Mammary epithelial cell (primary cell): ENCODE data around the gene CAGE1.

Source experiments
- EZH2 ChIP-seq: IDR thresholded peaks from 2 replicates; pipeline ENCODE4 v1.6.1; 2012; ENCODE audit warnings: low read length, inconsistent platforms, borderline replicate concordance
- TF ChIP-seq, protein P1 (sequence below), 2 donors: IDR thresholded peaks in 1 of 2; conservative IDR thresholded peaks in 1 of 2; 2 replicates each; pipeline ENCODE4 v1.5.1; 2011 to 2012; ENCODE audit warnings: inconsistent platforms in 2 of 2, low read length in 2 of 2, mild to moderate bottlenecking in 2 of 2, control low read depth in 1 of 2, low read depth in 1 of 2; ENCODE audit not compliant: insufficient read depth in 1 of 2; ENCODE audit errors: extremely low read depth in 1 of 2

GRCh38 chr6:7421066-7421465 lies 31.5 kb upstream of the CAGE1 start:
- TF ChIP-seq, protein P1, sequence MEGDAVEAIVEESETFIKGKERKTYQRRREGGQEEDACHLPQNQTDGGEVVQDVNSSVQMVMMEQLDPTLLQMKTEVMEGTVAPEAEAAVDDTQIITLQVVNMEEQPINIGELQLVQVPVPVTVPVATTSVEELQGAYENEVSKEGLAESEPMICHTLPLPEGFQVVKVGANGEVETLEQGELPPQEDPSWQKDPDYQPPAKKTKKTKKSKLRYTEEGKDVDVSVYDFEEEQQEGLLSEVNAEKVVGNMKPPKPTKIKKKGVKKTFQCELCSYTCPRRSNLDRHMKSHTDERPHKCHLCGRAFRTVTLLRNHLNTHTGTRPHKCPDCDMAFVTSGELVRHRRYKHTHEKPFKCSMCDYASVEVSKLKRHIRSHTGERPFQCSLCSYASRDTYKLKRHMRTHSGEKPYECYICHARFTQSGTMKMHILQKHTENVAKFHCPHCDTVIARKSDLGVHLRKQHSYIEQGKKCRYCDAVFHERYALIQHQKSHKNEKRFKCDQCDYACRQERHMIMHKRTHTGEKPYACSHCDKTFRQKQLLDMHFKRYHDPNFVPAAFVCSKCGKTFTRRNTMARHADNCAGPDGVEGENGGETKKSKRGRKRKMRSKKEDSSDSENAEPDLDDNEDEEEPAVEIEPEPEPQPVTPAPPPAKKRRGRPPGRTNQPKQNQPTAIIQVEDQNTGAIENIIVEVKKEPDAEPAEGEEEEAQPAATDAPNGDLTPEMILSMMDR (conservative IDR thresholded peaks at IDR 0.05 in 1 of 2, IDR thresholded peaks at IDR 0.05 in 1 of 2; ENCODE audit: extremely low read depth in 1 of 2, insufficient read depth in 1 of 2, low read depth in 1 of 2, low read length in 2 of 2) = no peak
- TF ChIP-seq EZH2 = no peak
